Uterus (tissue), 4 donors: ENCODE measurements around the gene COL4A2. TPM values are rescaled to one million over a fixed set of nuclear protein-coding genes. Genes with fewer than 3 reads are reported as not detected.
"Not testable (repeated sequence)": the region's sequence is repeated elsewhere in the genome, so short reads cannot be mapped to it uniquely, and the experiment has no call there.

Experiments
- DNase-seq, 2 donors: peaks; one replicate each; pipeline ENCODE4 v3.0.0-alpha.2; 2019 to 2020
- H3K27ac ChIP-seq, 2 donors: fragments of 200-600 bp; sonication (generic); 1 replicate in 1 of 2; 2 replicates in 1 of 2; pipeline ENCODE4 v1.5.1; 2016 to 2018
- H3K27me3 ChIP-seq, 2 donors: fragments of 200-600 bp; sonication (generic); one replicate each; pipeline ENCODE4 v1.5.1; 2018 to 2019; ENCODE audit warnings: control low read depth in 1 of 2
- H3K36me3 ChIP-seq, 2 donors: fragments of 200-600 bp; sonication (generic); one replicate each; pipeline ENCODE4 v1.5.1; 2019; ENCODE audit warnings: control low read depth in 1 of 2
- H3K4me1 ChIP-seq, 2 donors: fragments of 200-600 bp; sonication (generic); one replicate each; pipeline ENCODE4 v1.5.1; 2018 to 2019; ENCODE audit warnings: control low read depth in 1 of 2
- H3K4me3 ChIP-seq, 2 donors: fragments of 200-600 bp; sonication (generic); 1 replicate in 1 of 2; 2 replicates in 1 of 2; pipeline ENCODE4 v1.5.1; 2018 to 2019; ENCODE audit warnings: mild to moderate bottlenecking in 1 of 2
- H3K9me3 ChIP-seq, 2 donors: fragments of 200-600 bp; sonication (generic); one replicate each; pipeline ENCODE4 v1.5.1; 2019; ENCODE audit warnings: control low read depth in 1 of 2
- POLR2A ChIP-seq, 2 donors: fragments of 450-650 bp; IDR thresholded peaks; one replicate each; pipeline ENCODE4 v1.6.1; 2016; ENCODE audit warnings: antibody characterized with exemption in 2 of 2, mild to moderate bottlenecking in 1 of 2, moderate library complexity in 1 of 2
- intact Hi-C: fragments of 100-400 bp; cut with DNase I; formaldehyde crosslinking; loops from one replicate; pipeline ENCODE4 v1.15.1; 2023; ENCODE audit warnings: low total_unique reads
- total RNA-seq, 4 donors: library from RNA; depleted of rRNA in 3 of 4; stranded (reverse); fragments of >200 nt in 3 of 4; gene quantifications; one replicate each; pipeline versions ENCODE4 v1.1.0 to v1.2.4, GENCODE V29; 2014 to 2023
- TF ChIP-seq, protein P1 (sequence below), 4 experiments: fragments of 200-600 bp in 2 of 4; fragments of 450-650 bp in 2 of 4; sonication (generic) in 2 of 4; IDR thresholded peaks; one replicate each; pipeline ENCODE4 v1.5.1; 2016 to 2019; ENCODE audit warnings: antibody characterized with exemption in 4 of 4, mild to moderate bottlenecking in 2 of 4, moderate library complexity in 1 of 4
- donor health status: DM: yes; HTN: yes; CAD: no.

COL4A2 gene
- total RNA-seq, 4 donors from 2014 or later = 157 to 606 (median 284) TPM

DNA sequence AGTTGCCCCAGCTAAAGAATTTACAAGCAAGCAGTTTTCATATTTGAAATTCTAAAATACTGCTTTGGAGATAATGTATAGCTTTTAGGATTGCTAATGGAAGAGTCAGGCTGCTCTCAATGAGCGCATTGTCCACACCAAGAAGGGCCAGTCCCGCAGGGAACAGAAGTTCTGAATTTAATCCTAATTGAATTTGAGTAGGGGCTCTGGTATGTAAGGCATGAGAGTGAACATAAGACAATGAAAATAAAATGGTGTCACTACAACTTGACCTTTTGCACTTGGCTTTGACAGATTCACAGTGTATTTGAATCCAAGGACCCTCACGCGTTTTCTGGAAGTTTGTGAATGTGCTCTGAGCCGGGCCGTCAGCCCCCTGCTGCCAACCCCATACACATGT, 221.8 kb downstream of the COL4A2 start:
- Histone ChIP-seq H3K4me3 (no peak overlapping the region), H3K27me3 (no peaks in the 10 kb centered on the region), H3K36me3 (no peaks in the 10 kb centered on the region), H3K4me1 (no peaks in the 10 kb centered on the region), H3K27ac (no peak overlapping the region), H3K9me3 (no peaks in the 10 kb centered on the region)
- intact Hi-C loops = no loop called here
- TF ChIP-seq, protein P1, sequence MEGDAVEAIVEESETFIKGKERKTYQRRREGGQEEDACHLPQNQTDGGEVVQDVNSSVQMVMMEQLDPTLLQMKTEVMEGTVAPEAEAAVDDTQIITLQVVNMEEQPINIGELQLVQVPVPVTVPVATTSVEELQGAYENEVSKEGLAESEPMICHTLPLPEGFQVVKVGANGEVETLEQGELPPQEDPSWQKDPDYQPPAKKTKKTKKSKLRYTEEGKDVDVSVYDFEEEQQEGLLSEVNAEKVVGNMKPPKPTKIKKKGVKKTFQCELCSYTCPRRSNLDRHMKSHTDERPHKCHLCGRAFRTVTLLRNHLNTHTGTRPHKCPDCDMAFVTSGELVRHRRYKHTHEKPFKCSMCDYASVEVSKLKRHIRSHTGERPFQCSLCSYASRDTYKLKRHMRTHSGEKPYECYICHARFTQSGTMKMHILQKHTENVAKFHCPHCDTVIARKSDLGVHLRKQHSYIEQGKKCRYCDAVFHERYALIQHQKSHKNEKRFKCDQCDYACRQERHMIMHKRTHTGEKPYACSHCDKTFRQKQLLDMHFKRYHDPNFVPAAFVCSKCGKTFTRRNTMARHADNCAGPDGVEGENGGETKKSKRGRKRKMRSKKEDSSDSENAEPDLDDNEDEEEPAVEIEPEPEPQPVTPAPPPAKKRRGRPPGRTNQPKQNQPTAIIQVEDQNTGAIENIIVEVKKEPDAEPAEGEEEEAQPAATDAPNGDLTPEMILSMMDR (IDR thresholded peaks at IDR 0.05) = no peak
- TF ChIP-seq POLR2A (IDR thresholded peaks at IDR 0.05) = no peak
- no peak for DNase-seq

DNA sequence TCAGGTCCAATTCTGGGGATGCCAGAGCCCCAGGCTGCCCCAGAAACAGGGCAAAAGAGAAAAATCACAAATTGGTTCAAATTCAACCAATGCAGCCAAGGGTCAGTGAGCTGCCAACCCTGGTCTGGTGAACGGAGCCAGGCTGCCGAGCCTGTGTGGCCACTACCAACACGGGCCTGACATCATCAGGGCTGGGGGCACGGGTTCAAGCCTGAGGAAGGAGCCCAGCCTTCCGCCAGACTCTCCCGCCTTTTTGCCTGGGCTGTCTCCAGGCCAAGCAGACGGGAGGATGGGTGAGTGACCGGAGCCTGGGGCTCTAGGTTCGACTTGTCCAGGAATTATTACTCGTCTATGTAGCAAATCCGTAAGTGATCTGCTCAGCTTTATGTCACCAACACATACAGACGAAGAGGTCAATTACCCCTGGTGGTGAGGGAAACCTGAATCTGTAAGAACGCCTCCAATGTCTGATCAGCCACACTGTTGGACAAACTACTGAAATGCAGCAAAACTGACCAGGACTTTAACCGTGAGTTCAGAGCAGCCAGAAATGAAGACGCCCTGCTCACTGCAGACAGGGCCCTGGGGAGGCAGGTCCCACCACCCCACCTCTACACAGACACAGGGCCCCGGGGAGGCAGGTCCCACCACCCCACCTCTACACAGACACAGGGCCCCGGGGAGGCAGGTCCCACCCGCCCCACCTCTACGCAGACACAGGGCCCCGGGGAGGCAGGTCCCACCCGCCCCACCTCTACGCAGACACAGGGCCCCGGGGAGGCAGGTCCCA, 222.6 kb downstream of the COL4A2 start:
- no peak for DNase-seq
- intact Hi-C loops = no loop called here
- Histone ChIP-seq H3K27me3 (no peaks in the 10 kb centered on the region), H3K4me3 (no peak overlapping the region), H3K36me3 (no peaks in the 10 kb centered on the region), H3K27ac (no peak overlapping the region), H3K4me1 (no peaks in the 10 kb centered on the region), H3K9me3 (no peaks in the 10 kb centered on the region)
- TF ChIP-seq, protein P1 (IDR thresholded peaks at IDR 0.05) = no peak
- TF ChIP-seq POLR2A (IDR thresholded peaks at IDR 0.05) = no peak

DNA sequence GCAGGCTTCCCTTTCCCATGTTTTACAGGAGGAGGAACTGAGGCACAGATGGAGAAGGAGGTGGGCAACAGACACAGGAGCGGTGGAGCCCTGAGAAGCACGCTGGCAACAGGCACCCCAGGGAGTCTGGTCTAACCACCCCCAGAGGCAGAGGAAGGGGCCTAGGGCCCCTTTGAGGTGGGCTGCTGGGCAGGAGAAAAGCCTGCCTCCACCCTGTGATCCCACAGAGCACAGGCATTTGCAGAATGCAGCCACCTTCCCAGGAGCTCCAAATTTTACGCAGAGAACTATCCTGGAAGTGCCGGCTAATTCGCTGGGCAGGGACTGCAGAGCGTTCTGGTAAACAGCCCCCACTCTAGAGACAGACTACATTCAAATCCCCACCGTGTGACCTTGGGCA, 224.0 kb downstream of the COL4A2 start:
- Histone ChIP-seq H3K27me3 (no peaks in the 10 kb centered on the region), H3K4me3 (no peak overlapping the region), H3K36me3 (no peaks in the 10 kb centered on the region), H3K9me3 (no peaks in the 10 kb centered on the region), H3K27ac (no peak overlapping the region), H3K4me1 (no peaks in the 10 kb centered on the region)
- intact Hi-C loops = no loop called here
- no peak for TF ChIP-seq POLR2A (IDR thresholded peaks at IDR 0.05)
- TF ChIP-seq, protein P1 (IDR thresholded peaks at IDR 0.05) = no peak
- no peak for DNase-seq

DNA sequence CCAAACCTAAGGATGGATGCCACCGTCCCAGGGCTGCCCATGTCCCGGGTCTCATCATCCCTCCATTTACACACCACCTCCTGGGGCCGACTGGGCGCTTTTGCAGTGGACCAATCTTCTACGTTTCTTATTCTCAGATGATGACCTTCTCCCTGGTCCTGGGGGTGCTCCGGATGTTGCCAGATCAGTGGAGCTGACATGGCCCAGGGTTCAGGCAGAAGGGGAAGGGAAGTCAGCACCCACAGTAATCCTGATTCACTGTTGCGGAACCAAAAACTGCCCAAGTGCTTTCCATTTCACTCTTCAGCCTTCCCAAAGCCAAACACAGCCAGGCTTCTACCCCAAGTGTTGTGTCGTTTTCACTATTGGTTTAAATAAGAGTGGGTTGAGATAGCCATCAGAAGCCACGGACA, 224.6 kb downstream of the COL4A2 start:
- Histone ChIP-seq H3K27ac (no peak overlapping the region), H3K9me3 (no peaks in the 10 kb centered on the region), H3K36me3 (no peaks in the 10 kb centered on the region), H3K4me1 (no peaks in the 10 kb centered on the region), H3K4me3 (no peak overlapping the region), H3K27me3 (no peaks in the 10 kb centered on the region)
- intact Hi-C loops = no loop called here
- DNase-seq = no peak
- TF ChIP-seq POLR2A (IDR thresholded peaks at IDR 0.05) = no peak
- TF ChIP-seq, protein P1 (IDR thresholded peaks at IDR 0.05) = no peak

DNA sequence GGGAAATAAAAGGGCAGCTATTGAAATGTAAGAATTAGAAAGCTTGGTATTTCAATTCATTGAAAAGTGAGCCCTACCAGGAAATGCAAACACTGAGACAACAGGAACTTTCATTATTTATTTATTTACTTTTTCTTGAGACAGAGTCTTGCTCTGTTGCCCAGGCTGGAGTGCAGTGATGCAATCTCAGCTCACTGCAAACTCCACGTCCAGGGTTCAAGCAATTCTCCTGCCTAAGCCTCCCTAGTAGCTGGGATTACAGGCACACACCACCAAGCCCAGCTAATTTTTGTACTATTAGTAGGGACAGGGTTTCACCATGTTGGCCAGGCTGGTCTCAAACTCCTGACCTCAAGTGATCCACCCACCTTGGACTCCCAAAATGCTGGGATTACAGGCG, 225.2 kb downstream of the COL4A2 start:
- H3K4me3 ChIP-seq, intact Hi-C loops, H3K36me3 ChIP-seq, DNase-seq, H3K27ac ChIP-seq, H3K4me1 ChIP-seq, H3K9me3 ChIP-seq, H3K27me3 ChIP-seq: not testable (repeated sequence)
